T-helper 2 cell treated with Interferon-gamma antibody and Interleukin-4, amounts not matched to agents 5 μg/mL and 100 μg/mL, for 36 hours (primary cell): ENCODE results near the gene BEST1.

Experiments
- DNase-seq: peaks from one replicate; pipeline ENCODE4 v3.0.0; 2021; ENCODE audit warnings: low spot score
- H3K27ac Mint-ChIP-seq: one replicate; pipeline ENCODE4 v1.8.0; 2021; ENCODE audit warnings: mild to moderate bottlenecking, mixed read lengths
- H3K27me3 Mint-ChIP-seq: one replicate; pipeline ENCODE4 v1.8.0; 2021; ENCODE audit warnings: low read depth, mixed read lengths
- H3K36me3 Mint-ChIP-seq: one replicate; pipeline ENCODE4 v1.8.0; 2021; ENCODE audit warnings: low read depth, mixed read lengths
- H3K4me1 Mint-ChIP-seq: one replicate; pipeline ENCODE4 v1.8.0; 2021; ENCODE audit warnings: low read depth, mixed read lengths
- H3K4me3 Mint-ChIP-seq: one replicate; pipeline ENCODE4 v1.8.0; 2022; ENCODE audit warnings: mild to moderate bottlenecking, moderate library complexity, mixed read lengths
- H3K9me3 Mint-ChIP-seq: one replicate; pipeline ENCODE4 v1.8.0; 2021; ENCODE audit warnings: mixed read lengths

Gene BEST1

DNA sequence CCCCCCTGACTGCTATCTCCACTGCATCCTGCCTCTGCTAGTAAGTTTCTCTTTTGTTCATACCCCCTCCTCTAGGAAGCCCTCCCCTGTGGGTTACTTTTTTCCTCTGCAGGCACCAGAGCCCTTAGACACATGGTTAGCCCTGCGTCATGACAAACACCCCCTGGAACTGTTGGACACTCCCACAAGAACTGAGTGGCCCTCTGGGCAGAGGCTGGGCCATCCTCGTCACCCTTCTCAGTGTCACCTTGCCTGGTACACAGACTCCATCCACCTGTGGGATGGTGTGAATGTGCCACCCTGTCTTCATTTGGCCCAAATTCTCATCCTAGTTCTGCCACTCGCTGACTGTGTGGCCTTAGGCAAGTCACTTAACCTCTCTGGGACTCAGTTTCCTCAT is 28.7 kb upstream of the BEST1 start:
- no peaks in the 10 kb centered on the region for H3K9me3 Mint-ChIP-seq
- no peak overlapping the region for H3K4me3 Mint-ChIP-seq
- peaks cover 4% of the 10 kb centered on the region for H3K4me1 Mint-ChIP-seq
- no peak for DNase-seq
- no peaks in the 10 kb centered on the region for H3K36me3 Mint-ChIP-seq
- no peak overlapping the region for H3K27ac Mint-ChIP-seq
- H3K27me3 Mint-ChIP-seq, result peaks cover 40% of the 10 kb centered on the region

DNA sequence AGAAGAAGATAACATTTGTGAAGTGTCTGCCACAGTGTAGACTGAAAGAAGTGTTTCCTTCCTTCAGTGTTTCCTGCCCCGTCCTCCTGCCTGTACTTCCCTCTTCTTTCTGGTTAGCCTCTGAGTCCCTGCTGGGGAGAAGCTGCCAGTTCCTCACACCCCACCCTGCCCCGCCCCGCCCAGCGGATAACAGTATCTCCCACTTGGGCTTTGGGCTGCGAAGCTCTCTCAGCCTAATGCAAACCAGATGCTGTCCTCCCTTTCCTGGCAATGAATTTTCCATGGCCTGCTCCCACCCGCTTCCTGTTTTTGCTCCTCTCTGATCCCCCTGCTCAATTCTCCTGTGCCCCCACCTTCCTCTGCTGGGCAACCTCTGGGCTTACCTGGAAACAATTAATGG is 27.6 kb upstream of the BEST1 start:
- Mint-ChIP-seq H3K4me1 (peaks cover 4% of the 10 kb centered on the region), H3K4me3 (no peak overlapping the region), H3K9me3 (no peaks in the 10 kb centered on the region), H3K27me3 (peaks cover 34% of the 10 kb centered on the region), H3K36me3 (no peaks in the 10 kb centered on the region), H3K27ac (no peak overlapping the region)
- DNase-seq, result no peak

GRCh38 chr11:61923166-61924063 is 26.7 kb upstream of the BEST1 start:
- H3K27ac Mint-ChIP-seq, result no peak overlapping the region
- no peaks in the 10 kb centered on the region for H3K36me3 Mint-ChIP-seq
- no peak overlapping the region for H3K4me3 Mint-ChIP-seq
- no peaks in the 10 kb centered on the region for H3K4me1 Mint-ChIP-seq
- no peaks in the 10 kb centered on the region for H3K9me3 Mint-ChIP-seq
- peaks cover 25% of the 10 kb centered on the region for H3K27me3 Mint-ChIP-seq
- DNase-seq, result no peak

DNA sequence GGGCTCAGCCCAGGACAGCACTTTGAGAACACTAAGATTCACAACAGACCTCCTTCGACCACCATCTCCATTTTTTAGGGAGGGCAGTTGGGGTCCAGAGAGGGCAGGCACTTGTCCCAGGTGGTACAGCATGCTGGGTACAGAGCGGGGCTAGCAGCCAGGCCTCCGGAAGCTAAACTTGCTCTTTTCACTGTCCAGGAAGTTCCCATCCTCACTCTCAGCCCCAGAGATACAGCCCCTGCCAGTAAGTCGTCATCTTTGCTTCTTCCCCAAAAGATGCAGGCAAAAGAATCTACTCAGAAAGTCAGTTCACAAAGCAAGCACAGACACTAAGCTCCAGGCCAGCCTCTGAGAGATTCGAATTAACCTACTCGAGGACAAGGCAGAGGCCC is 26.1 kb upstream of the BEST1 start:
- DNase-seq, result no peak
- Mint-ChIP-seq H3K4me3 (no peak overlapping the region), H3K4me1 (no peaks in the 10 kb centered on the region), H3K27ac (no peak overlapping the region), H3K36me3 (no peaks in the 10 kb centered on the region), H3K9me3 (no peaks in the 10 kb centered on the region), H3K27me3 (peaks cover 19% of the 10 kb centered on the region)

DNA sequence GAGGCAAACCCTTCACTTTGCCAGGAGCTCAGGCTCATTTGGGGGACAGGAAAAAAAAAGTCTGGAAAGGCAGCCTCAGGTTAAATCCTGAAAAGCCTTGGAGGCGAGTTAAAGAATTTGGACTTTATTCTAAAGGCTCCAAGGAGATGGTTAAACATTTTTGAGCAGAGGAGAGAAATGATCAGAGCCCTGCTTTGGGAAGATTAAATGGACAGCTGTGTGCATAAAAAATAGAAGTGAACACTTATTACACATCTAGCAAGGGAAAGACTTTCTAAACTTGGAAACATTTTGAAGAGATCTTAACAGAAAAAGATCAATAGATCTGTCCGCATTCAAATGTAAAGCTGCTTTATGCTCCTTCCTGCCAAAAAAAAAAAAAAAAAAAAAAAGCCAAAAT is 24.4 kb upstream of the BEST1 start:
- peaks cover 6% of the 10 kb centered on the region for H3K27me3 Mint-ChIP-seq
- no peaks in the 10 kb centered on the region for H3K36me3 Mint-ChIP-seq
- no peak overlapping the region for H3K4me3 Mint-ChIP-seq
- no peaks in the 10 kb centered on the region for H3K9me3 Mint-ChIP-seq
- no peaks in the 10 kb centered on the region for H3K4me1 Mint-ChIP-seq
- no peak overlapping the region for H3K27ac Mint-ChIP-seq
- DNase-seq, result no peak

DNA sequence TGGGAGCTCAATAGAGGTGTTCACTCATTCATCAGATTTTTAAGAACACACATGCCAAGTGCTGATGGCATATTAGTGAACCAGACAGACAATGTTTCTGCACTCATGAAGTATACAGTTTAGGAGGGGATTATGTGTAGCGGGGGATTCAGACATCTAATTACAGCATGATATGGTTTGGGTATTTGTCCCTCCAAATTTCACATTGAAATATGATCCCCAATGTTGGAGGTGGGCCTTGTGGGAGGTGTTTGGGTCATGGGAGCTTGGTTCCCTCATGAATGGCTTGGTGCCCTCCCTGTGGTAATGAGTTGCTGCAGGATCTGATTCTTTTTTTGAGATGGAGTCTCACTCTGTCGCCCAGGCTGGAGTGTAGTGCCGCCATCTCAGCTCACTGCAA is 23.9 kb upstream of the BEST1 start:
- no peak for DNase-seq
- no peaks in the 10 kb centered on the region for H3K36me3 Mint-ChIP-seq
- H3K9me3 Mint-ChIP-seq, result no peaks in the 10 kb centered on the region
- no peaks in the 10 kb centered on the region for H3K4me1 Mint-ChIP-seq
- H3K27me3 Mint-ChIP-seq, result peaks cover 7% of the 10 kb centered on the region
- H3K4me3 Mint-ChIP-seq, result no peak overlapping the region
- no peak overlapping the region for H3K27ac Mint-ChIP-seq

DNA sequence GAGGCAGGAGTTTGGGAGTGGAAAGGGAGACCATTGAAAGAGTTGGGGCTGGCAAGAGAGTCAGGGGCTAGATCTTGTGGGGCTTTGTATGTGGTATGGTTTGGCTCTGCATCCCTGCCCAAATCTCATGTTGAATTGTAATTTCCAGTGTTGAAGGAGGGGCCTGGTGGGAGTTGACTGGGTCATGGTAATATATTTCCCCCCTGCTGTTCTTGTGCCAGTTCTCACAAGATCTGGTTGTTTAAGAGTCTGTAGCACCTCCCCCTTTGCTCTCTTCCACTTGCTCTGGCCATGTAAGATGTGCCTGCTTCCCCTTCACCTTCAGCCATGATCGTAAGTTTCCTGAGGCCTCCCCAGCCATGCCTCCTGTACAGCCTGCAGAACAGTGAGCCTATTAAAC is 22.6 kb upstream of the BEST1 start:
- H3K4me3 Mint-ChIP-seq, result no peak overlapping the region
- no peak overlapping the region for H3K27ac Mint-ChIP-seq
- no peaks in the 10 kb centered on the region for H3K9me3 Mint-ChIP-seq
- H3K36me3 Mint-ChIP-seq, result no peaks in the 10 kb centered on the region
- DNase-seq, result no peak
- peaks cover 12% of the 10 kb centered on the region for H3K27me3 Mint-ChIP-seq
- no peaks in the 10 kb centered on the region for H3K4me1 Mint-ChIP-seq

DNA sequence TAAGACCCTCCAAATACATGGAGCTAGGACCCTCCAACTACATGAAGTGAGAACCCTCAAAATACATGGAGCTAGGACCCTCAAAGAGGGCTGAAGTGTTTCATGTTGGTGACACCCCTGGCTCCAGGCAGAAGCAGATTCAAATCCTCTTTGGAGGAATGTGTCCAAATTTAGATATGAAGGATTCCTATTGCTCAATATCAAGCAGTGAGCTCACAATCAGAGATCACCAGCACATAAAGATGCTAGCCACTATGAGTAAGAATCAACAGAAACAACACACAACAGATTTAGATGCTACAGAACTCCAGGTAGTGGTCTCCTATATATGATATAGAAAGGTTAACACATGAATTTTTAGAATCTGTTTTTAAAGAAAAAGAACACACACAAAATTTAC is 21.5 kb upstream of the BEST1 start:
- no peak overlapping the region for H3K27ac Mint-ChIP-seq
- no peak overlapping the region for H3K4me3 Mint-ChIP-seq
- DNase-seq, result no peak
- peaks cover 18% of the 10 kb centered on the region for H3K27me3 Mint-ChIP-seq
- H3K36me3 Mint-ChIP-seq, result no peaks in the 10 kb centered on the region
- H3K4me1 Mint-ChIP-seq, result no peaks in the 10 kb centered on the region
- H3K9me3 Mint-ChIP-seq, result peaks cover 4% of the 10 kb centered on the region

DNA sequence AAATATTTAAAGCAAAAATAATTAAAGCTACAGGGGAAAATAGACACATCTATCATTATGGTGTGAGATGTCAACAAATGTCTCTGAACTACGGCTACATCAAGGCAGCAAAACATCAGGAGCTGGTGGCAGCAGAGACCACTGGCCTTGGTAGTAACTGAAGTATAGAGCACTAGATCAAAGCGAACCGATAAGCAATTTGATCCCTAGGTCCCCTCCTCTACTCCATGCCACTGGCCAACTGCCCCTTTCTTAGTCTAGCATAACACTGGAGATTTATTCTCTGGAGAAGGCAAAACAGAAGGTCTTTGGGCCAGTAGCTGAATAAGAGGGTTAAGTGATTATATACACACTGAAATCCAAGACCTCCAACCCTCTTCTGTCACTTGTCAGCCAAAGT is 19.2 kb upstream of the BEST1 start:
- Mint-ChIP-seq H3K36me3 (no peaks in the 10 kb centered on the region), H3K27me3 (peaks cover 15% of the 10 kb centered on the region), H3K4me1 (no peaks in the 10 kb centered on the region), H3K9me3 (peaks cover 6% of the 10 kb centered on the region), H3K4me3 (no peak overlapping the region), H3K27ac (no peak overlapping the region)
- DNase-seq, result no peak

- Mint-ChIP-seq H3K27ac (no peak overlapping the region), H3K4me3 (no peak overlapping the region), H3K27me3 (peaks cover 32% of the 10 kb centered on the region), H3K4me1 (no peaks in the 10 kb centered on the region), H3K9me3 (peaks cover 13% of the 10 kb centered on the region), H3K36me3 (no peaks in the 10 kb centered on the region)
- DNase-seq, result no peak
These were observed 14.3 kb upstream of the BEST1 start for GRCh38 chr11:61935861-61936260.

DNA sequence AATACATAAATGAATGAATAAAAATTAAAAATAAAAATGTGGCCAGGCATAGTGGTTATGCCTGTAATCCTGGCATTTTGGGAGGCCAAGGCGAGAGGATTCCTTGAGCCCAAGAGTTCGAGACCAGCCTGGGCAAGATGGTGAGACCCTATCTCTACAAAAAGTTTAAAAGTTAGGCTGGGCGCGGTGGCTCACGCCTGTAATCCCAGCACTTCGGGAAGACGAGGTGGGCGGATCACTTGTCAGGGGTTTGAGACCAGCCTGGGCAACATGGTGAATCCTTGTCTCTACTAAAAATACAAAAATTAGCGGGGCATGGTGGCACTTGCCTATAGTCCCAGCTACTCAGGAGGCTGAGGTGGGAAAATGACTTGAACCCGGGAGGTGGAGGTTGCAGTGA is 9.7 kb upstream of the BEST1 start:
- no peak for DNase-seq
- no peaks in the 10 kb centered on the region for H3K4me1 Mint-ChIP-seq
- no peaks in the 10 kb centered on the region for H3K36me3 Mint-ChIP-seq
- H3K9me3 Mint-ChIP-seq, result peaks cover 9% of the 10 kb centered on the region
- peaks cover 26% of the 10 kb centered on the region for H3K27me3 Mint-ChIP-seq
- H3K4me3 Mint-ChIP-seq, result no peak overlapping the region
- no peak overlapping the region for H3K27ac Mint-ChIP-seq

- Mint-ChIP-seq H3K36me3 (no peaks in the 10 kb centered on the region), H3K4me1 (peaks cover 3% of the 10 kb centered on the region)
These were observed 5.0 kb upstream of the BEST1 start for GRCh38 chr11:61945191-61945590.

GRCh38 chr11:61946894-61947293 is 3.3 kb upstream of the BEST1 start:
- H3K27ac Mint-ChIP-seq, result no peak overlapping the region
- H3K9me3 Mint-ChIP-seq, result no peaks in the 10 kb centered on the region
- no peak overlapping the region for H3K4me3 Mint-ChIP-seq
- H3K4me1 Mint-ChIP-seq, result peaks cover 3% of the 10 kb centered on the region
- H3K27me3 Mint-ChIP-seq, result peaks cover 8% of the 10 kb centered on the region
- no peaks in the 10 kb centered on the region for H3K36me3 Mint-ChIP-seq
- no peak for DNase-seq

More at GRCh38 chr11:61945191-61945590, 5.0 kb upstream of the BEST1 start:
- peaks cover 8% of the 10 kb centered on the region for H3K27me3 Mint-ChIP-seq
- no peaks in the 10 kb centered on the region for H3K9me3 Mint-ChIP-seq
- no peak for DNase-seq
- H3K27ac Mint-ChIP-seq, result no peak overlapping the region
- no peak overlapping the region for H3K4me3 Mint-ChIP-seq

GRCh38 chr11:61947486-61948210 is 2.5 kb upstream of the BEST1 start:
- no peaks in the 10 kb centered on the region for H3K36me3 Mint-ChIP-seq
- peaks cover 8% of the 10 kb centered on the region for H3K27me3 Mint-ChIP-seq
- H3K4me3 Mint-ChIP-seq, result no peak overlapping the region
- peak; percentile 42 for DNase-seq
- no peaks in the 10 kb centered on the region for H3K9me3 Mint-ChIP-seq
- peaks cover 3% of the 10 kb centered on the region for H3K4me1 Mint-ChIP-seq
- no peak overlapping the region for H3K27ac Mint-ChIP-seq
